IMR-90 (cell line): ENCODE results near the gene LRRC15. TPM values are rescaled to one million over a fixed set of nuclear protein-coding genes. Genes with fewer than 3 reads are reported as not detected.

Source experiments
- ATAC-seq: fragments of 200-7000 bp; cut with Tn5 transposase; 2 replicates; pipeline ENCODE4 v1.9.1; 2020; ENCODE audit warnings: low read depth, mild to moderate bottlenecking, moderate library complexity
- BruUV-seq: library from RNA; stranded (reverse); fragments of 400-500 nt; replicated peaks from 2 replicates; lab custom pipeline; 2021; lab: Mats Ljungman, UMichigan
- CTCF ChIA-PET: fragments of 300-600 bp; formaldehyde crosslinking; extraction: SDS; loops from one replicate; lab custom pipeline; 2021; ENCODE audit warnings: antibody characterized with exemption; lab: Yijun Ruan, JAX
- POLR2A ChIA-PET: fragments of 300-600 bp; sonication (Branson Sonifier 250); formaldehyde crosslinking; loops from one replicate; lab custom pipeline; 2022; ENCODE audit warnings: antibody characterized with exemption; ENCODE audit not compliant: unreplicated experiment; lab: Charles Lee
- DNase-seq: peaks from one replicate; pipeline ENCODE4 v3.0.0; 2013
- H2AFZ ChIP-seq: replicated peaks from 2 replicates; pipeline ENCODE3; 2013; ENCODE audit warnings: low read length, mild to moderate bottlenecking; ENCODE audit not compliant: poor library complexity
- H2AK5ac ChIP-seq: 2 replicates; pipeline ENCODE4 v1.6.1; 2013; ENCODE audit warnings: low read depth, low read length, inconsistent platforms
- H2AK9ac ChIP-seq: replicated peaks from 2 replicates; pipeline ENCODE3; 2013; ENCODE audit warnings: mild to moderate bottlenecking, low read depth, low read length, moderate library complexity; ENCODE audit not compliant: poor library complexity
- H2BK120ac ChIP-seq: 2 replicates; pipeline ENCODE4 v1.6.1; 2013; ENCODE audit warnings: low read depth, low read length, inconsistent platforms
- H2BK15ac ChIP-seq: 3 replicates; pipeline ENCODE4 v1.6.1; 2013; ENCODE audit warnings: low read depth, low read length, inconsistent platforms
- H2BK20ac ChIP-seq: 2 replicates; pipeline ENCODE4 v1.6.1; 2013; ENCODE audit warnings: low read depth, mild to moderate bottlenecking, inconsistent platforms, low read length, moderate library complexity
- H2BK5ac ChIP-seq: 2 replicates; pipeline ENCODE4 v1.6.1; 2013; ENCODE audit warnings: mild to moderate bottlenecking, low read depth, low read length, inconsistent platforms; ENCODE audit not compliant: poor library complexity, severe bottlenecking
- H3K14ac ChIP-seq: replicated peaks from 2 replicates; pipeline ENCODE4 v1.6.1; 2013; ENCODE audit warnings: low read depth, low read length, inconsistent platforms
- H3K18ac ChIP-seq: 2 replicates; pipeline ENCODE4 v1.6.1; 2013; ENCODE audit warnings: low read depth, low read length, control low read depth
- H3K23ac ChIP-seq: 2 replicates; pipeline ENCODE4 v1.6.1; 2013; ENCODE audit warnings: low read depth, low read length, inconsistent platforms
- H3K27ac ChIP-seq: 2 replicates; pipeline ENCODE4 v1.5.1; 2013; ENCODE audit warnings: mild to moderate bottlenecking, control low read depth, low read length; ENCODE audit not compliant: insufficient read depth
- H3K27me3 ChIP-seq: 2 replicates; pipeline ENCODE4 v1.6.1; 2013; ENCODE audit warnings: low read length; ENCODE audit not compliant: control insufficient read depth, insufficient read depth
- H3K36me3 ChIP-seq: 2 replicates; pipeline ENCODE4 v1.6.1; 2013; ENCODE audit warnings: low read length, mixed read lengths; ENCODE audit not compliant: control insufficient read depth, insufficient read depth
- H3K4ac ChIP-seq: 2 replicates; pipeline ENCODE4 v1.6.1; 2013; ENCODE audit warnings: low read depth, low read length, inconsistent platforms
- H3K4me1 ChIP-seq: 2 replicates; pipeline ENCODE4 v1.6.1; 2013; ENCODE audit warnings: low read length, mixed read lengths; ENCODE audit not compliant: control insufficient read depth, insufficient read depth
- H3K4me2 ChIP-seq: 2 replicates; pipeline ENCODE4 v1.6.1; 2013; ENCODE audit warnings: low read depth, mild to moderate bottlenecking, control low read depth, low read length, moderate library complexity
- H3K4me3 ChIP-seq: 2 replicates; pipeline ENCODE4 v1.5.1; 2013; ENCODE audit warnings: low read depth, mild to moderate bottlenecking, control low read depth, low read length, moderate library complexity; ENCODE audit not compliant: insufficient read depth
- H3K56ac ChIP-seq: 2 replicates; pipeline ENCODE4 v1.6.1; 2013; ENCODE audit warnings: low read length, inconsistent platforms; ENCODE audit not compliant: insufficient read depth; ENCODE audit errors: extremely low read depth
- H3K79me1 ChIP-seq, 2 experiments: 2 replicates each; pipeline ENCODE4 v1.6.1; 2013; ENCODE audit warnings: low read length in 2 of 2, inconsistent platforms in 1 of 2, low read depth in 1 of 2
- H3K9ac ChIP-seq: 2 replicates; pipeline ENCODE4 v1.6.1; 2013; ENCODE audit warnings: low read depth, low read length, control low read depth
- H3K9me1 ChIP-seq: 2 replicates; pipeline ENCODE4 v1.6.1; 2013; ENCODE audit warnings: low read length, inconsistent platforms; ENCODE audit not compliant: insufficient read depth
- H3K9me3 ChIP-seq: 2 replicates; pipeline ENCODE4 v1.6.1; 2013; ENCODE audit warnings: low read length; ENCODE audit not compliant: control insufficient read depth, insufficient read depth
- H4K20me1 ChIP-seq: 2 replicates; pipeline ENCODE4 v1.6.1; 2013; ENCODE audit warnings: low read length, inconsistent platforms; ENCODE audit not compliant: insufficient read depth
- H4K5ac ChIP-seq: 2 replicates; pipeline ENCODE4 v1.6.1; 2013; ENCODE audit warnings: mild to moderate bottlenecking, low read depth, low read length, control low read depth
- H4K8ac ChIP-seq, 2 experiments: 2 replicates each; pipeline ENCODE4 v1.6.1; 2013; ENCODE audit warnings: low read depth in 2 of 2, low read length in 2 of 2, control low read depth in 1 of 2, inconsistent platforms in 1 of 2
- H4K91ac ChIP-seq: 2 replicates; pipeline ENCODE4 v1.6.1; 2013; ENCODE audit warnings: low read depth, low read length, inconsistent platforms; ENCODE audit not compliant: insufficient read depth
- BHLHE40 ChIP-seq: fragments of 150-350 bp; IDR thresholded peaks from 2 replicates; pipeline ENCODE4 v1.6.1; 2016; ENCODE audit warnings: mild to moderate bottlenecking, low read depth, low read length
- CEBPB ChIP-seq: IDR thresholded peaks from 2 replicates; pipeline ENCODE4 v1.6.1; 2012; ENCODE audit warnings: low read depth, low read length, improper control_type of control experiment
- CHD1 ChIP-seq: IDR thresholded peaks from 2 replicates; pipeline ENCODE4 v1.6.1; 2012; ENCODE audit warnings: low read depth, low read length, improper control_type of control experiment
- CTCF ChIP-seq: conservative IDR thresholded peaks from 2 replicates; pipeline ENCODE4 v1.5.1; 2012; ENCODE audit warnings: mild to moderate bottlenecking, low read depth, low read length, improper control_type of control experiment
- ELK1 ChIP-seq: fragments of 150-350 bp; IDR thresholded peaks from 2 replicates; pipeline ENCODE4 v1.6.1; 2016; ENCODE audit warnings: low read depth, mild to moderate bottlenecking, low read length, moderate library complexity, borderline replicate concordance
- FOS ChIP-seq: fragments of 150-350 bp; IDR thresholded peaks from 2 replicates; pipeline ENCODE4 v1.6.1; 2016; ENCODE audit warnings: low read depth, low read length
- MAZ ChIP-seq: IDR thresholded peaks from 2 replicates; pipeline ENCODE4 v1.6.1; 2012; ENCODE audit warnings: low read depth, mild to moderate bottlenecking, low read length, improper control_type of control experiment, moderate library complexity, borderline replicate concordance
- NFE2L2 ChIP-seq: fragments of 150-350 bp; IDR thresholded peaks from 2 replicates; pipeline ENCODE4 v1.6.1; 2016; ENCODE audit warnings: low read depth, mild to moderate bottlenecking, low read length
- POLR2A ChIP-seq: IDR thresholded peaks from 2 replicates; pipeline ENCODE4 v1.6.1; 2012; ENCODE audit warnings: mild to moderate bottlenecking, low read depth, low read length
- RAD21 ChIP-seq: IDR thresholded peaks from 2 replicates; pipeline ENCODE4 v1.6.1; 2012; ENCODE audit warnings: low read length, improper control_type of control experiment
- RCOR1 ChIP-seq: IDR thresholded peaks from 2 replicates; pipeline ENCODE4 v1.6.1; 2012; ENCODE audit warnings: mild to moderate bottlenecking, low read length, improper control_type of control experiment; ENCODE audit not compliant: insufficient replicate concordance
- RFX5 ChIP-seq: IDR thresholded peaks from 2 replicates; pipeline ENCODE4 v1.8.0; 2012; ENCODE audit warnings: low read depth, mild to moderate bottlenecking, low read length, moderate library complexity
- USF2 ChIP-seq: fragments of 150-350 bp; IDR thresholded peaks from 2 replicates; pipeline ENCODE4 v1.6.1; 2017; ENCODE audit warnings: mild to moderate bottlenecking, antibody characterized with exemption, low read length, low read depth
- WGBS, 2 experiments: methylation state at CpG; one replicate each; pipeline versions ENCODE4 v1.1.5 to v1.1.7; 2013; ENCODE audit warnings: missing lambda C conversion rate in 2 of 2; ENCODE audit not compliant: insufficient read length in 1 of 2; ENCODE audit errors: extremely low coverage in 2 of 2; 5-methylcytosine and 5-hydroxymethylcytosine counted together
- dilution Hi-C: fragments of 300-500 bp; cut with HindIII; formaldehyde crosslinking; loops from one replicate; pipeline ENCODE4 v1.14.3; 2018; ENCODE audit warnings: low sequenced_read_pairs; ENCODE audit not compliant: unreplicated experiment
- in situ Hi-C: fragments of 300-500 bp; cut with MboI; formaldehyde crosslinking; loops from 3 replicates; pipeline ENCODE4 v1.14.3; 2019; ENCODE audit warnings: low sequenced_read_pairs, inconsistent platforms, mixed read lengths
- intact Hi-C: fragments of 100-400 bp; cut with micrococcal nuclease; formaldehyde crosslinking; loops from 2 replicates; pipeline ENCODE4 v1.10.0; 2022
- polyA plus RNA-seq, 3 experiments: library from polyadenylated mRNA; depleted of rRNA; stranded (reverse); fragments of >200 nt; gene quantifications; 2 replicates each; pipeline ENCODE4 v1.2.3, GENCODE V29; 2012; ENCODE audit warnings: low replicate concordance in 1 of 3
- total RNA-seq: library from RNA; depleted of rRNA; stranded (reverse); fragments of >200 nt; gene quantifications from 2 replicates; pipeline ENCODE4 v1.2.3, GENCODE V29; 2012

Gene LRRC15
- total and polyA plus RNA-seq, 2 of the 4 experiments (the other 2 are of a cell fraction) = 2.5 to 9.0 TPM

- in situ Hi-C loops = no loop called here
- H3K9me1 ChIP-seq = peaks cover 29% of the 10 kb centered on the region
- peak overlapping the region; percentile 81 for H3K23ac ChIP-seq
- CTCF ChIA-PET = interaction anchor here (1.1 kb wide), 1 partner anchor 8 kb away, joined by 4 read pairs; no protein-coding TSS in a partner anchor
- peak overlapping the region; percentile 65 for H3K4me2 ChIP-seq
- H2AK9ac ChIP-seq = peak overlapping the region; percentile 70
- no peak overlapping the region for H3K4me3 ChIP-seq
- peak overlapping the region; percentile 69 for H2BK5ac ChIP-seq
- no peaks in the 10 kb centered on the region for H3K36me3 ChIP-seq
- H2AK5ac ChIP-seq = peak overlapping the region; percentile 99
- peak overlapping the region; percentile 71 for H3K14ac ChIP-seq
- dilution Hi-C loops = no loop called here
- BruUV-seq = no TSS peak
- H2BK15ac ChIP-seq = peak overlapping the region; percentile 33; the same call in 2 of the 3 replicates
- H3K27me3 ChIP-seq = peaks cover 3% of the 10 kb centered on the region
- H3K18ac ChIP-seq = peak overlapping the region; percentile 8; the same call in 1 of the 2 replicates
- peaks cover 3% of the 10 kb centered on the region; the same call in 1 of the 2 replicates for H4K20me1 ChIP-seq
- H3K79me1 ChIP-seq = peaks cover 0 to 8% of the 10 kb centered on the region in 2 experiments; a peak in 1 of 4 replicates
- H2BK20ac ChIP-seq = peak overlapping the region; percentile 88
- H3K4ac ChIP-seq = peak overlapping the region; percentile 72
- H4K8ac ChIP-seq = peak overlapping the region in 1 of 2 experiments; percentile 77; a peak in 3 of 4 replicates
- H4K91ac ChIP-seq = peak overlapping the region; percentile 8; the same call in 1 of the 2 replicates
- peak overlapping the region; percentile 94 for H2AFZ ChIP-seq
- H3K9me3 ChIP-seq = peaks cover 3% of the 10 kb centered on the region
- peak overlapping the region; percentile 70 for H2BK120ac ChIP-seq
- intact Hi-C loops = no loop called here
- 22% methylated on average over 13 of the region's 39 CpGs; no CpG with 5 or more reads in 1 of the 2 experiments for WGBS, 2 experiments
- H3K9ac ChIP-seq = no peak overlapping the region
- peak overlapping the region; percentile 7; the same call in 1 of the 2 replicates for H4K5ac ChIP-seq
- peaks cover 7% of the 10 kb centered on the region for H3K4me1 ChIP-seq
- no peak overlapping the region for H3K56ac ChIP-seq
- H3K27ac ChIP-seq = 0 out of 2 replicates have a peak overlapping the region, but pooled peaks have one; percentile 4
- ATAC-seq (peak; percentile 65), DNase-seq (peak; percentile 48)
- POLR2A ChIA-PET = no interaction called here
- TF ChIP-seq CEBPB (no peak), RCOR1 (no peak), CHD1 (no peak), BHLHE40 (no peak), POLR2A (no peak), RAD21 (no peak), CTCF (no peak), MAZ (no peak), RFX5 (no peak), NFE2L2 (no peak), FOS (no peak), USF2 (no peak), ELK1 (no peak)
Observed at GRCh38 chr3:194323785-194324735, 45.5 kb downstream of the LRRC15 start.
